HG03460 (cell line): Measurements from ENCODE around the gene C15orf39.
"Not testable (repeated sequence)": the region's sequence is repeated elsewhere in the genome, so short reads cannot be mapped to it uniquely, and the experiment has no call there.

Source experiments
- ATAC-seq: cut with Tn5 transposase; IDR thresholded peaks from one replicate; pipeline ENCODE4 v1.9.1; 2021; ENCODE audit not compliant: unreplicated experiment

The C15orf39 gene

DNA sequence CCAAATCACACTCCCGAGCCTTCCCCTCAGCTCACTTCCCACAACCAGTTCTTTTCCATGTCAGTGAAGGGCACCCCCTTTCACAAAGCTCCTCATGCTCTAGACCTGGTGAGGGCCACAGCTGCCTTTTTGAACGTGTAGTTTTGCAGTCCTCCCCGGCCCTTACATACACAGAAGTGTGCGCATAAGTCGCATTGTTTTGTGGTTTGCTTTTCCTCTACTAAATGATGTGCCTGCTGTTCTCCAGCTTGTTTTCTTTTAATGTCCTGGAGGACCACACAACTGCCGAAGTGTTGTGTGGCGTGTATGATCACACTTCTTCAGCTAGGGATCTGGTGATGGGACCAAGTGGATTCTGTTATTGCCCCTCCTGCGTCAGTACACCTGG lies 7.6 kb downstream of the C15orf39 start:
- ATAC-seq, result no peak

DNA sequence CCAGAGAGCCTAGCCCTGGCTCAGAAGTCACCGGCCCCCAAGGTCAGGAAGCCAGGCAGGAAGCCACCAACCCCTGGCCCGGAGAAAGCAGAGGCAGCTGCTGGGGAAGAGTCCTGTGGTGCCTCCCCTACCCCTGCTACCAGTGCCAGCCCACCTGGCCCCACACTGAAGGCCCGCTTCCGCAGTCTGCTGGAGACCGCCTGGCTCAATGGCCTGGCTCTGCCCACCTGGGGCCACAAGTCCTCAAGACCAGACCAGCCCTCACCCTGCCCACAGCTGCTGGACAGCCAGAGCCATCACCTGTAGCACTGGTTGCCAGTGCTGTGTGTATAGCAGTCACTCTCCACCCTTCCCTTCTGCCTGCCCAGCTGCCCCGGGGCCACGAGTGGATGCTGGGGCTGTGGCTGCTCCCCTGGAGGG lies 9.1 kb downstream of the C15orf39 start:
- no peak for ATAC-seq

DNA sequence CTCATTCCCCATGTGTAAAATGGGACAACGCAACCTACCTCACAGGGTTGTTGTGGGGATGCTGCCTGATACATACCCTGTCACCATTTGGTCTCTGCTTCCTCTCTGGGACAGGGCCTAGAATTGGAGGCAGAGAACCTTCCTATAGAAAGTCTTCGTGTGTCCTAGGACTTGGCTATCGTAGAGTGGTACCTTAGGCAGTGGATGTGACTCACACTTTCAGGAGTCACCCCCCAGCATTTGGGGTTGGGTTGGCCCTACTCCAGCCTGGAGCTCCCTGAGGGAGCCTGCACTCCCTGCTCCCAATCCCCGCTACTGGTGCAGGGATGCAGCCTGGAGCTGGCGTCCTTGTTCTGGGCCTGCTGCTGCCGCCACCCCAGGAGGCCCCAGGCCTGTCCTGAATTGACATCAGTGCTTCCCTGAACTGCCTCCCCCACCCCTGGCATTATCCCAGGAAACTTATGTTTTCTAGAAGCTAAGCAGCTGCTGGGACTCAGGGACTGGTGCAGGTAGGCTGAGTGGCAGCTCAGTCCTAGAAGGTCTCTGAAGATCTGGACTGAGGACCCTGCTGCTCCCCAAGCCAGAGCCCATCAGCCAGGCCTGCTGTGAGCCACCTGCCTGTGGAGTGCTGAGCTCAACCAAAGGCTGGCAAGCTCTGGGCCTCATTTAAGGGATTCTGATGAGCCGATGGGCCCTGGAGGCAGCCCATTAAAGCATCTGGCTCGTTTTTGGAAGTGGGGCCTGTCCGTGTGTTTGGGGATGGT lies 9.9 kb downstream of the C15orf39 start:
- ATAC-seq, result no peak

- ATAC-seq, result no peak
Measured at GRCh38 chr15:75212200-75212858, 10.6 kb downstream of the C15orf39 start.

DNA sequence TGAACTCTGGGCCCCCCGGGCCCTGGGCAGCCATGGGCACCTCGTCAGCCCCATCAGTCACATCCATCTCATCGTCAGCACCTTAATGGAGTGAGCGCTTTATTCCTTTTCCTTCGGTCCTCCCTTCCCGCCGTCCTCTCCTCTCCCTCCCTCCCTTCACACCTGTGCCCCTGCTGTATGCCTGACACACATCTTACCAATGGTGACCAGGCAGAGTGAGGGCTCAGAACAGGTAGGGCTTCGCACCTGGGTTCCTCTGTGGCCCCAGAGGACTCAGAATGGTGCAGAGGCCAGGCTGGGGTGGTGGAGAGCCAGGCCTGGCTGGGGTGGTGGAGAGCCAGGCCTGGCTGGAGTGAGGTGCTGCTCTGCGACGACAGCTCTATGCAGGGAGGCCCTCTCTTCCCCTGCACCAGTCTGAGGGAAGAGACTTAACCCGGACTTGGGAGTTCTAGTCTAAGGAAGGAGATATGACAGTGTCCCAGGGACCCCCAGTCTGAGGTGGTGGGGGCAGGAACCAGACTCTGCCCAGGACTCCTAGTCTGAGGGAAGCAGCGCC lies 11.6 kb downstream of the C15orf39 start:
- ATAC-seq, result no peak

GRCh38 chr15:75213768-75214221 lies 12.1 kb downstream of the C15orf39 start:
- ATAC-seq, result no peak

- ATAC-seq, result no peak
Measured at GRCh38 chr15:75214293-75215096, 12.8 kb downstream of the C15orf39 start.

DNA sequence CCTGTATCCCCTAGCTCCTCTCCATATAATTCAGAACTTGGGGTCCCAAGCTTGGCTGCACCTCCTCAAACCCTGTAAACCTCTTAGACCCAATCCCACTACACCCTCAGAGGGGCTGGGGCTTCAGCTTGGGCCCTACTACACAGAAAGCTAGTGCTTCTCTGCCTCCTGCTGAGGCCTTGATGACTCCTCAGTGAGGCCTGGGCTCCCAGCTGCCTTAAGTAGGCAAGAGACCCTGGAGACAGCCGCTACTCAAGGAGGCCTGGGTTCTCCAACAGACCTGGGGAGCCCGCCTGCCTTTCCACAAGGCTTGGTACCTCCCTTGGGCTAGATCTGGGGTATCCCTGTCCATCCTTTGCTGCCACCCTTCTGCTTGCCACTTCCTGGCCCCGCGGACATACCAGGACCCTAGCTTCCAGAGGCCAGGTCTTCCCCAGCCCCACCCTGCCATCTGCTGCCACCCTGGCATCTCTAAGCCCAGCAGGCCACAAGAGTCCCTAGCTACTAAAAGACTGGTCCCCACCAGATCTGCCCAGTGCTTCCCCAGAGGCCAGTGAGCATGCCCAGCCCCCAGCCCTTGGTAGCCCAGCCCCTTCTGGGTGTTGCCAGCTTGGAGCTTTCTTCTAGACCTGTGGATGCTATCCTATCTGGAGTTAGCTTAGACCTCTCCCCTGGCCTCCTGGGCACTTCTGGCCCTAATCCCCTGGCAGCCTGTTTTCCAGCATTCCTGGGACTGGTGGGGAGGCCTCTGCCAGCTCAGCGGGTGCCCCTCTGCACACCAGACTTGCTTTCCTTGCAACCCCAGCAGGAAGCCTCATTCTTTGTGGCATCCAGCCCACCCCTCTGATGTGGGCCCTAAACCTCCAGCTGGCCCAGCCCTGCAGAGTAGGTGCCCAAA lies 13.7 kb downstream of the C15orf39 start:
- no peak for ATAC-seq

DNA sequence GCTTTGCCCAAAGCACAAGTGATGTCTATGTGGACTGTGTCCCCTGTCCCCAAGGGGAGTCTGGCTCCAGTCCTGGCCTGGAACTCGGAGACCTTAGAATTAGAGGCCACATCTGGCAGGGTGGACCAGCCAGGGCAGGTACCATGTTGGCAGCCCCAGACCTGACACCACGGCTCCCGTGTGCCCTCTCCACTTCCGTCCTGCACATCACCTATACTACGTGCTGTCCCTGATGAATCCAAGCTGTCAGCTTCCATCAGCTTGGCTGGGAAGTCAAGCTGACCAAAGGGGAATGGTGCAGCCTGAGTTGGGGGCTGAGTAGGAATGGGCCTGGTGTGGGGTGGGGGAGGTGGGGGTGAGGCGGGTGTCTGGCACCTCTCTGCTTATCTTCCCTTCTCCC lies 15.3 kb downstream of the C15orf39 start:
- no peak for ATAC-seq

- not testable (repeated sequence) for ATAC-seq
Measured at GRCh38 chr15:75217574-75217973, 15.9 kb downstream of the C15orf39 start.

DNA sequence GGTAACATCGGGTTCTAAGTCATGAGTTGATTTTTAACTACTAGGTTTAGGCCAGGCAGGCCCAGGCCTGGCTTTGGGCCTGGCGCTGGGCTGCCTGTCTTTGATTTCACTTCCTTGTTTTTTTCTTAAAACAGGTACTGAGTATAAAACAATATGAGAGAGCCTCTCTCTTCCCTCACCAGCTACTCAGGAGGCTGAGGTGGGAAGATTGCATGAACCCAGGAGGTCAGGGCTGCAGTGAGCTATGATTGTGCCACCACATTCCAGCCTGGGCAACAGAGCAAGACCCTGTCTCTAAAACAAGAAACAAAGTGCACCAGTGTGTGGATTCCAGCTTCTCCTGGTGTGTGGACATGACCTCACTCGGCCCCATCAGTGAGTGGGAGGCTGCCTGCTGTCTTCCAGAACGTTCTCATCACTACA lies 17.8 kb downstream of the C15orf39 start:
- ATAC-seq, result not testable (repeated sequence)

GRCh38 chr15:75223688-75224087 lies 22.0 kb downstream of the C15orf39 start:
- no peak for ATAC-seq

DNA sequence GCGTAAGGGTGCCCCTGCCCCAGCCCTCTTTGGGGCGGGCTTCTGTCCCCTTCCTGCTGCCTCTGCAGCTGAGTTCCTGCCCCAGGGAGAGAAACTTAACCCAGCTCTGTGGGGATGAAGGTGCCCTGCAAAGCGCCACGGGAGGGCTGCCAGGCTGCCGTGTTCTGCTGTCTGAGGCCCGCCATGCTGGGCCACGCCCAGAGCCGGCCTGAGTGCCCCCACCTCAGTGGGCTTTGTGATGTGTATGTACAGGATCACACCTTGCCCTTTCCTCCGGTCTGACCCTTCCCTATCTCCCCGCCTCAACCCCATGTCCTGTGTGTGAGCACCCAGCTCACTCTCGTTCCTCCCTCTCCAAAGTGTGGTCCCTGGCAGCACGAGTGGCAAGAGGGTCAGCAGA lies 22.6 kb downstream of the C15orf39 start:
- no peak for ATAC-seq

DNA sequence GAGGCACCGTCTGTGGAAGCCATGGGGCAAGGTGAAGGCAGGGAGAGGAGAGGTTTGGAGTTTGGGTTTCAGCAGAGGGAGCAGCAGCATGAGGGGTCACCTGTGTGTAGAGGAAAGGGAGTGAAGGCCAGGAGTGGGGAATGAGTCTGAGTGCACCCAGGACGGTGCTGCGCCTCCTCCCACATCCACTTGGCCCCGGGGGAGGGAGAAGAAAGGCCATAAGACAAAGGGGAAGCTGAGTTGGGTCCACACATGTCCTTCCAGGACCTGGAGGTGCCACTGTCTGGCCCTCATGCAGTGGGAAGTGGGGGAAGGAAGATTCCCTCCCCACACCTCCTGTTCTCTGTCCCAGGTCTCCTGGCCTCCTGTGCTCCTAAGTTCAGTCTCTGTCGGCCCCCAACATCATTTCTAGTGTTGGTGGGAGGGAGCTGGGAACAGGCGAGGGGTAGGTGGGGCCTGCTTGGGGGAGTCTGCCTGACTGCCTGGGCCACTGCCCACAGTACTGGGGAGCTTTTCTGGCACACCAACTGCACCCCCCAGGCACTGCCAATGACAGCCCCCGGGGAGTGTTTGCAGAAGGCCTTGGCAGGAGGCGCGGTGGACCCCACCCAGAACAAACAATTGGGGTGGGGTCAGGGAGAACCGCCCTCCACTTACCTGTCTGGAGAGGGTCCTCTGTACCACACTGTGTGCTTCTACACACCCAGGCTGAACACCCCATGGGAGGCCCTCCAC lies 23.6 kb downstream of the C15orf39 start:
- not testable (repeated sequence) for ATAC-seq

GRCh38 chr15:75225951-75226732 lies 24.5 kb downstream of the C15orf39 start:
- ATAC-seq, result no peak

- not testable (repeated sequence) for ATAC-seq
Measured at GRCh38 chr15:75227112-75227511, 25.4 kb downstream of the C15orf39 start.

DNA sequence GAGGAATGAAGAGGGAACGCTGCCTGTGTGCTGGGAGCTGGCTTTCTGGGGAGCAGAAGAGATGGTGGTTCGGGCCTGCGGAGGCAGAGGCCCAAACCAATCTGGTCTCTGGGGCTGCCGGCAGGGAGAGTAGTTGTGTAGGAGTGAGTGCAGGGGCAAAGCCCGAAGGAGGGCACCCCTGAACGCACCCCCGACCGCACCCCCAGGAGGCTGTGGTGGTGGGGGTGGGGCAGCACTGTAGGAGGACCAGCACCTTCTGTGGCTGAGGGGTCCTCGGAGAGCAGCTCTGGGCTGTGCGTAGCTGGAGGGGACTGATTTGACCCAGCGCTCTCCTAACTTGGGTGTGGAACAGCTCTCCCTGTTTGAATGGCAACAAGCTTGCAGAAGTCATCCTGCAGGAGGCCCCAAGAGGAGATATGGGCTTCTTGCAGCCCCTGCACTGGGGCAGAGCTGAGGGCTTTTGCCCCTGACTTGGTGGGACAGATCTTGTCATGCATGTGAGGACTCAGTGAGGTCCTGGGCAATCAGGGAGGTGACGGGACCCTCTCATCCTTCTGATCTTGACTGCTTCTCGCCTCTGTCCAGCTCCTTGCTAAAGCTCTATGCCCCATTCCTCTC lies 26.1 kb downstream of the C15orf39 start:
- ATAC-seq, result no peak

DNA sequence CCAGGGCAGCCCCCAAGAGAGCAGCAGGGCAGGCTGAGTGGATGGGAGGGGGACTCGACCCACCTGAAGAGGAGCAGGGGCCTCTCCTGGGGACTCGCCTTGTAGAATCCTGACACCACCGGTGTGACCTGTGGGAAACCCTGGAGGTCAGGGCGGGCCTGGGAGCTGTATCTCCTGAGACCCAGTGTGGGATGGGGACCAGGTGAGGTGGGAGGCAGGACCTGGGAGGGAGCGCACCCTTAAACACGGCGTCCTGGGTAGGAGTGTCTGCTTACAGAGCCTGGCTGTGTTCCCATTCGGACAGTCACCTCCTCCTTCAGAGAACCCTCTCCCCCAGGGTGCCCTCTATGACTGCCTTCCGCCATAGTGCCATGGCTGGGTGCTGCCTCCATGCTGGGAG lies 27.1 kb downstream of the C15orf39 start:
- ATAC-seq, result no peak
